ENCODE results near the gene AK5.

DNA sequence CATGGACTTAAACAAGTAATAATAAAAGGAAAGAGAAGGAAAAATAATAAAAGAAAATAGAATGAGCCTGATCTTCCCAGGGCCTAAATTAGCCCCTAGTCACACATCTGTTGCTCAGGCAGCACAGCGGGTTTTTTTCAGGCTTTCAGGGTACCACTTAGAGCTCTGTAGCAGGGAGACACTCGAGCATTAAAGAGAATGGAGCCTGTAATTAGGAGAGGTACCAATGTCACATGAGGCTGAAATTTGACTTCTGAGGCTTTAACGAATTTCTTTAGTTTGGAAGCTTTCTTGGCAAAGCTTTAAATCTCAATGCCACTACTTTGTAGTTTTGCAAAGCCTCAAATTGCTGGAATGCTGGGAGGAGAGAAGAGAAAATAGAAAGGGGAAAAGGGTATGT is 116.3 kb downstream of the AK5 start:
- TF ChIP-seq, protein P1, sequence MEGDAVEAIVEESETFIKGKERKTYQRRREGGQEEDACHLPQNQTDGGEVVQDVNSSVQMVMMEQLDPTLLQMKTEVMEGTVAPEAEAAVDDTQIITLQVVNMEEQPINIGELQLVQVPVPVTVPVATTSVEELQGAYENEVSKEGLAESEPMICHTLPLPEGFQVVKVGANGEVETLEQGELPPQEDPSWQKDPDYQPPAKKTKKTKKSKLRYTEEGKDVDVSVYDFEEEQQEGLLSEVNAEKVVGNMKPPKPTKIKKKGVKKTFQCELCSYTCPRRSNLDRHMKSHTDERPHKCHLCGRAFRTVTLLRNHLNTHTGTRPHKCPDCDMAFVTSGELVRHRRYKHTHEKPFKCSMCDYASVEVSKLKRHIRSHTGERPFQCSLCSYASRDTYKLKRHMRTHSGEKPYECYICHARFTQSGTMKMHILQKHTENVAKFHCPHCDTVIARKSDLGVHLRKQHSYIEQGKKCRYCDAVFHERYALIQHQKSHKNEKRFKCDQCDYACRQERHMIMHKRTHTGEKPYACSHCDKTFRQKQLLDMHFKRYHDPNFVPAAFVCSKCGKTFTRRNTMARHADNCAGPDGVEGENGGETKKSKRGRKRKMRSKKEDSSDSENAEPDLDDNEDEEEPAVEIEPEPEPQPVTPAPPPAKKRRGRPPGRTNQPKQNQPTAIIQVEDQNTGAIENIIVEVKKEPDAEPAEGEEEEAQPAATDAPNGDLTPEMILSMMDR (IDR thresholded peaks at IDR 0.05), result no peak
- no peak for TF ChIP-seq POLR2A (IDR thresholded peaks at IDR 0.05)

All from ovary (tissue), 3 donors.